Fibroblast of lung (primary cell): ENCODE data around the gene SOX2.

ENCODE experiments used
- EZH2 ChIP-seq: IDR thresholded peaks from 2 replicates; pipeline ENCODE4 v1.5.1; 2012; ENCODE audit warnings: low read length, control low read depth, mild to moderate bottlenecking; ENCODE audit errors: missing control alignments
- TF ChIP-seq, protein P1 (sequence below), 2 donors: IDR thresholded peaks in 1 of 2; conservative IDR thresholded peaks in 1 of 2; 1 replicate in 1 of 2; 2 replicates in 1 of 2; pipeline ENCODE4 v1.5.1; 2011 to 2012; ENCODE audit warnings: low read length in 2 of 2, control low read depth in 1 of 2, inconsistent platforms in 1 of 2, low read depth in 1 of 2, mild to moderate bottlenecking in 1 of 2

DNA sequence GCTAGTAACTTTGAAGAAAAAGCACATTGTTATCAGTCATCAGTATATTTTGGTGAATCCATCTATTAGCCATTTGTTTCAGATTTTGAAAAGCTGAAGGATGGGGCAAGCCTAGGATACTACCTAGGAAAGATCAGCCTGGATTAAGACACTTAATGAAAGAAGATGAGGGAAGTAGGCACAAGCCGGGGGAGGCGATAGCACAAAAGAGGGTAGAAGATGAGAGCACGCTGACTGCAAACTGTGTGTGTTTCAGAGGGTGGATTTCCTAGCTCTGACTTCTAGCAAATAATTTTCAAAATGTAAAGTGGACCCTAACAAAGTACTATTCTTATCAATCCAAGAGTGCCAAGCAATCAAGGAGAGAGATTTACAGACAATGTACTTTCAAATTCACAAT, 22.2 kb upstream of the SOX2 start:
- TF ChIP-seq, protein P1, sequence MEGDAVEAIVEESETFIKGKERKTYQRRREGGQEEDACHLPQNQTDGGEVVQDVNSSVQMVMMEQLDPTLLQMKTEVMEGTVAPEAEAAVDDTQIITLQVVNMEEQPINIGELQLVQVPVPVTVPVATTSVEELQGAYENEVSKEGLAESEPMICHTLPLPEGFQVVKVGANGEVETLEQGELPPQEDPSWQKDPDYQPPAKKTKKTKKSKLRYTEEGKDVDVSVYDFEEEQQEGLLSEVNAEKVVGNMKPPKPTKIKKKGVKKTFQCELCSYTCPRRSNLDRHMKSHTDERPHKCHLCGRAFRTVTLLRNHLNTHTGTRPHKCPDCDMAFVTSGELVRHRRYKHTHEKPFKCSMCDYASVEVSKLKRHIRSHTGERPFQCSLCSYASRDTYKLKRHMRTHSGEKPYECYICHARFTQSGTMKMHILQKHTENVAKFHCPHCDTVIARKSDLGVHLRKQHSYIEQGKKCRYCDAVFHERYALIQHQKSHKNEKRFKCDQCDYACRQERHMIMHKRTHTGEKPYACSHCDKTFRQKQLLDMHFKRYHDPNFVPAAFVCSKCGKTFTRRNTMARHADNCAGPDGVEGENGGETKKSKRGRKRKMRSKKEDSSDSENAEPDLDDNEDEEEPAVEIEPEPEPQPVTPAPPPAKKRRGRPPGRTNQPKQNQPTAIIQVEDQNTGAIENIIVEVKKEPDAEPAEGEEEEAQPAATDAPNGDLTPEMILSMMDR (conservative IDR thresholded peaks at IDR 0.05 in 1 of 2, IDR thresholded peaks at IDR 0.05 in 1 of 2; ENCODE audit: low read depth in 1 of 2, low read length in 2 of 2): no peak
- TF ChIP-seq EZH2: no peak
